Endothelial cell (in vitro differentiated cells): ENCODE data around the gene TECTB. TPM values are rescaled to one million over a fixed set of nuclear protein-coding genes. Genes with fewer than 3 reads are reported as not detected.

Source experiments
- DNase-seq: peaks from one replicate; pipeline ENCODE4 v3.0.0; 2021; ENCODE audit warnings: low spot score
- H3K27ac Mint-ChIP-seq: one replicate; pipeline ENCODE4 v1.8.0; 2021; ENCODE audit warnings: mixed read lengths, inconsistent platforms; ENCODE audit not compliant: unreplicated experiment
- H3K27me3 Mint-ChIP-seq: one replicate; pipeline ENCODE4 v1.8.0; 2021; ENCODE audit warnings: mild to moderate bottlenecking, moderate library complexity, mixed read lengths, inconsistent platforms; ENCODE audit not compliant: unreplicated experiment
- H3K36me3 Mint-ChIP-seq: one replicate; pipeline ENCODE4 v1.8.0; 2021; ENCODE audit warnings: mild to moderate bottlenecking, low read depth, mixed read lengths, inconsistent platforms; ENCODE audit not compliant: unreplicated experiment
- H3K4me1 Mint-ChIP-seq: one replicate; pipeline ENCODE4 v1.8.0; 2021; ENCODE audit warnings: mild to moderate bottlenecking, mixed read lengths, inconsistent platforms; ENCODE audit not compliant: unreplicated experiment
- H3K4me3 Mint-ChIP-seq: one replicate; pipeline ENCODE4 v1.8.0; 2021; ENCODE audit warnings: mild to moderate bottlenecking, mixed read lengths, inconsistent platforms; ENCODE audit not compliant: unreplicated experiment
- H3K9me3 Mint-ChIP-seq: one replicate; pipeline ENCODE4 v1.8.0; 2021; ENCODE audit warnings: mixed read lengths, inconsistent platforms; ENCODE audit not compliant: unreplicated experiment
- total RNA-seq: library from RNA; stranded (reverse); fragmentation: NEBNext Ultra II Directional; extraction: Animal tissue kit (Norgen Biotek cat#: 25700); gene quantifications from one replicate; pipeline ENCODE4 v1.2.1, GENCODE V29; 2021; ENCODE audit not compliant: unreplicated experiment
- TF ChIP-seq, protein P1 (sequence below): fragments of 200-600 bp; sonication (generic); IDR thresholded peaks from one replicate; pipeline ENCODE4 v1.5.0; 2021; ENCODE audit warnings: antibody characterized with exemption; ENCODE audit not compliant: unreplicated experiment

The TECTB gene
- total RNA-seq, 1 donor from 2014 or later, result not detected

DNA sequence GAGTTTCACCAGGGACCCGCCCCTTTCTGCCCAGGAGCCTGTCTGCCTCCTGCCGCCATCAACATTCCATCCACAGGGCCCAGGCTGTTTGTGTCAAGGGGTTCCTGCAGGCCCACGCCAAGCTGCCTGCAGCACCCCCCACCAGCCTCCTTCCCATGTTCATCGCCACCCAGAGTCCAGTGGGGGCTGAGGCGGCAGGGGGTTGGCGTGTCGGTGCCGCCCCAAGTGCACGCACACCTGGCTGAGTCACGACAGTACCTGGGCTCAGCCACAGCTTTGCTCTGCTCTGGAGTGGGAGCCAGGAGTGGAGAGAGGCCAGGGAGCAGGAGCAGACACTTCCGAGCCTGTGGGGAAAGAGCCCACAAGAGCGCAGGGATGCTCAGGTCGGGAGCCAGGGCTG, 42.8 kb upstream of the TECTB start:
- no peak overlapping the region for H3K4me3 Mint-ChIP-seq
- TF ChIP-seq, protein P1, sequence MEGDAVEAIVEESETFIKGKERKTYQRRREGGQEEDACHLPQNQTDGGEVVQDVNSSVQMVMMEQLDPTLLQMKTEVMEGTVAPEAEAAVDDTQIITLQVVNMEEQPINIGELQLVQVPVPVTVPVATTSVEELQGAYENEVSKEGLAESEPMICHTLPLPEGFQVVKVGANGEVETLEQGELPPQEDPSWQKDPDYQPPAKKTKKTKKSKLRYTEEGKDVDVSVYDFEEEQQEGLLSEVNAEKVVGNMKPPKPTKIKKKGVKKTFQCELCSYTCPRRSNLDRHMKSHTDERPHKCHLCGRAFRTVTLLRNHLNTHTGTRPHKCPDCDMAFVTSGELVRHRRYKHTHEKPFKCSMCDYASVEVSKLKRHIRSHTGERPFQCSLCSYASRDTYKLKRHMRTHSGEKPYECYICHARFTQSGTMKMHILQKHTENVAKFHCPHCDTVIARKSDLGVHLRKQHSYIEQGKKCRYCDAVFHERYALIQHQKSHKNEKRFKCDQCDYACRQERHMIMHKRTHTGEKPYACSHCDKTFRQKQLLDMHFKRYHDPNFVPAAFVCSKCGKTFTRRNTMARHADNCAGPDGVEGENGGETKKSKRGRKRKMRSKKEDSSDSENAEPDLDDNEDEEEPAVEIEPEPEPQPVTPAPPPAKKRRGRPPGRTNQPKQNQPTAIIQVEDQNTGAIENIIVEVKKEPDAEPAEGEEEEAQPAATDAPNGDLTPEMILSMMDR, result no peak
- H3K27me3 Mint-ChIP-seq, result no peaks in the 10 kb centered on the region
- DNase-seq, result no peak
- peaks cover 5% of the 10 kb centered on the region for H3K36me3 Mint-ChIP-seq
- no peaks in the 10 kb centered on the region for H3K4me1 Mint-ChIP-seq
- H3K9me3 Mint-ChIP-seq, result peaks cover 9% of the 10 kb centered on the region
- no peak overlapping the region for H3K27ac Mint-ChIP-seq

- Mint-ChIP-seq H3K9me3 (peaks cover 9% of the 10 kb centered on the region), H3K27me3 (no peaks in the 10 kb centered on the region), H3K27ac (no peak overlapping the region)
These were observed 41.4 kb upstream of the TECTB start for GRCh38 chr10:112241651-112242341.

DNA sequence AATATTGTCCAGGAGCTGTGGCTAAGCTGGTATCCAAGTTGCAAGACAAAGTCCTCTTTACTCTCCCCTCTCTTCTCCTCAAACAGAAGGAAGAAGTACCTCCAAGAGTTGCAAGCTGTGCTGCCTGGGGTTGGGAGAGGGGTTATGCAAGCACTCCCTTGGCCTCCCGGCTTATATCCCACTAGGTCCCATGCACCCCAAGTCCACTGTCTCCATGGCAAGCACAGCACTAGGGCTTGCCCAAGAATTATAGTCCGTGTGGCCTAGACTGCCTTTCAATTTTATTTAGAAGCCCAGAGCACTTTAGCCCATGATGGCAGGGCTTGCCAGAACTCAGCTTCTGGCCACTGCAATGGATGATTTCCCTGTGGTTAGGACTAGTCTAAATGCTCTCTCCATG, 40.4 kb upstream of the TECTB start:
- H3K9me3 Mint-ChIP-seq, result peaks cover 9% of the 10 kb centered on the region
- H3K4me3 Mint-ChIP-seq, result no peak overlapping the region
- no peak for DNase-seq
- H3K4me1 Mint-ChIP-seq, result no peaks in the 10 kb centered on the region
- H3K36me3 Mint-ChIP-seq, result peaks cover 5% of the 10 kb centered on the region
- TF ChIP-seq, protein P1, result no peak
- no peak overlapping the region for H3K27ac Mint-ChIP-seq
- no peaks in the 10 kb centered on the region for H3K27me3 Mint-ChIP-seq

More at GRCh38 chr10:112241651-112242341, 41.4 kb upstream of the TECTB start:
- Mint-ChIP-seq H3K4me1 (no peaks in the 10 kb centered on the region), H3K4me3 (no peak overlapping the region), H3K36me3 (peaks cover 5% of the 10 kb centered on the region)
- no peak for DNase-seq
- TF ChIP-seq, protein P1, result no peak

DNA sequence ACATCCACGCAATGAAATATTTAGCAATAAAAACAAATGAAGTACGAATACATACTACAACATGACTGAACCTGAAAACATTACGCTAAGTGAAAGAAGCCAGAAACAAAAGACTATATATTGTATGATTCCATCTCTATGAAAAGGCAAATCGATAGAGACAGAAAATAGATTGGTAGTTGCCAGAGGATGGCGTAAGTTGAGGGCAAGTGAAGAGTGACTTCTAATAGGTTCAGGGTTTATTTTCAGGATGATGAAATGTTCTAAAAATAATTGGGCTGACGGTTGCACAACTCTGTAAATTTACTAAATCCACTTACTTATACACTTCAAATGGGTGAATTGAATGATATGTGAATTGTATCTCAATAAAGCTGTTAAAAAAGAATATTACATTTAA, 39.5 kb upstream of the TECTB start:
- Mint-ChIP-seq H3K36me3 (peaks cover 5% of the 10 kb centered on the region), H3K27me3 (no peaks in the 10 kb centered on the region), H3K27ac (no peak overlapping the region), H3K4me1 (no peaks in the 10 kb centered on the region), H3K4me3 (no peak overlapping the region), H3K9me3 (peaks cover 9% of the 10 kb centered on the region)
- TF ChIP-seq, protein P1, result no peak
- no peak for DNase-seq

DNA sequence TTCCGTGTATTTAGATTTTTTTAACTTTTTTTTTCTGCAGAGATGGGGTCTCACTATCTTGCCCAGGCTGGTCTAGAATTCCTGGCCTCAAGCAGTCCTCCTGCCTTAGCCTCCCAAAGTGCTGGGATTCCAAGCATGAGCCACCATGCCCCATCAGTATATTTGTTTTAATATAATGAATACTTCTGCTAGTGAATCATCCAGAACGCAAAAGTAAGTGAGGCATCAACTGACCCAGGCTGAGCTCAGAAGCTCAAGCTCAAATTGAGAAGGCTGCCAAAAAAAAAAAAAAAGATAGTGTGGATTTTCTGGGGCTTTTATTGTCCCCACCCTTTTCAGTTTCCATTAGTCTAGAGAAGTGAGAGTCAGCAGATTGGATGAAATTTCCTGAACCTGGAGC, 39.0 kb upstream of the TECTB start:
- DNase-seq, result no peak
- Mint-ChIP-seq H3K27ac (no peak overlapping the region), H3K4me3 (no peak overlapping the region), H3K27me3 (no peaks in the 10 kb centered on the region), H3K9me3 (peaks cover 9% of the 10 kb centered on the region), H3K36me3 (peaks cover 5% of the 10 kb centered on the region), H3K4me1 (no peaks in the 10 kb centered on the region)
- TF ChIP-seq, protein P1, result no peak
